H1 (cell line): ENCODE results near the gene PHLPP1. TPM values are rescaled to one million over a fixed set of nuclear protein-coding genes. Genes with fewer than 3 reads are reported as not detected.

Experiments used
- CTCF ChIA-PET: fragments of 300-600 bp; sonication (Branson Sonifier 250); formaldehyde crosslinking; loops from one replicate; lab custom pipeline; 2021; ENCODE audit not compliant: partially characterized antibody; lab: Charles Lee
- POLR2A ChIA-PET: fragments of 300-600 bp; sonication (Branson Sonifier 250); formaldehyde crosslinking; loops from one replicate; lab custom pipeline; 2021; ENCODE audit warnings: inconsistent platforms; ENCODE audit not compliant: partially characterized antibody; lab: Charles Lee
- DNase-seq, 2 experiments: peaks; one replicate each; pipeline versions ENCODE4 v3.0.0 to v3.0.0-alpha.2; 2010 to 2022; ENCODE audit warnings: low spot score in 2 of 2, low read depth in 1 of 2, mixed read lengths in 1 of 2
- FAIRE-seq: peaks from 2 replicates; lab custom pipeline; 2011; peaks lifted over from hg19 to GRCh38; lab: Jason Lieb, UNC
- H2AFZ ChIP-seq: 2 replicates; pipeline ENCODE4 v1.8.1; 2012; ENCODE audit warnings: low read length, inconsistent platforms
- H2AK5ac ChIP-seq: 2 replicates; pipeline ENCODE4 v1.6.1; 2013; ENCODE audit warnings: low read depth, low read length
- H2BK120ac ChIP-seq: replicated peaks from 2 replicates; pipeline ENCODE3; 2013; ENCODE audit warnings: low read depth, low read length, inconsistent platforms
- H2BK12ac ChIP-seq: 2 replicates; pipeline ENCODE4 v1.6.1; 2013; ENCODE audit warnings: low read depth, low read length
- H2BK15ac ChIP-seq: 2 replicates; pipeline ENCODE4 v1.6.1; 2013; ENCODE audit warnings: low read length
- H2BK20ac ChIP-seq: 2 replicates; pipeline ENCODE4 v1.6.1; 2013; ENCODE audit warnings: low read length
- H2BK5ac ChIP-seq: 2 replicates; pipeline ENCODE4 v1.6.1; 2013; ENCODE audit warnings: low read depth, low read length
- H3K14ac ChIP-seq: 2 replicates; pipeline ENCODE4 v1.6.1; 2013; ENCODE audit warnings: inconsistent platforms; ENCODE audit not compliant: insufficient read length
- H3K18ac ChIP-seq: 2 replicates; pipeline ENCODE4 v1.6.1; 2013; ENCODE audit warnings: low read length; ENCODE audit errors: extremely low read depth
- H3K23ac ChIP-seq: 2 replicates; pipeline ENCODE4 v1.6.1; 2013; ENCODE audit warnings: inconsistent platforms; ENCODE audit not compliant: insufficient read length
- H3K23me2 ChIP-seq: 2 replicates; pipeline ENCODE4 v1.6.1; 2013; ENCODE audit warnings: low read depth, low read length
- H3K27ac ChIP-seq: 2 replicates; pipeline ENCODE4 v1.6.1; 2011; ENCODE audit warnings: low read depth, low read length, inconsistent platforms
- H3K27me3 ChIP-seq, 4 experiments: replicated peaks in 1 of 4; 1 replicate in 1 of 4; 2 replicates in 3 of 4; pipeline versions ENCODE4 v1.6.1 to v1.8.1; 2011 to 2013; ENCODE audit warnings: low read length in 3 of 4, mild to moderate bottlenecking in 3 of 4, inconsistent platforms in 2 of 4, mixed read lengths in 2 of 4, moderate library complexity in 1 of 4; ENCODE audit not compliant: control insufficient read depth in 3 of 4, insufficient read depth in 3 of 4; ENCODE audit errors: extremely low read depth in 1 of 4
- H3K36me3 ChIP-seq, 4 experiments: 2 replicates each; pipeline versions ENCODE4 v1.6.1 to v1.8.1; 2011 to 2013; ENCODE audit warnings: mild to moderate bottlenecking in 4 of 4, low read length in 3 of 4, moderate library complexity in 2 of 4, control low read depth in 1 of 4, inconsistent platforms in 1 of 4; ENCODE audit not compliant: insufficient read depth in 4 of 4, control insufficient read depth in 2 of 4
- H3K4ac ChIP-seq: replicated peaks from 2 replicates; pipeline ENCODE3; 2013; ENCODE audit warnings: low read length, low read depth, mixed read lengths, inconsistent platforms; ENCODE audit not compliant: insufficient read length
- H3K4me1 ChIP-seq, 4 experiments: replicated peaks in 1 of 4; 1 replicate in 1 of 4; 2 replicates in 3 of 4; pipeline versions ENCODE4 v1.6.1 to v1.8.1; 2011 to 2013; ENCODE audit warnings: low read length in 3 of 4, inconsistent platforms in 2 of 4, mixed read lengths in 1 of 4; ENCODE audit not compliant: insufficient read depth in 4 of 4, control insufficient read depth in 3 of 4
- H3K4me2 ChIP-seq, 2 experiments: 2 replicates each; pipeline versions ENCODE4 v1.6.1 to v1.8.1; 2011 to 2013; ENCODE audit warnings: low read depth in 2 of 2, low read length in 2 of 2, control low read depth in 1 of 2, inconsistent platforms in 1 of 2, mild to moderate bottlenecking in 1 of 2; ENCODE audit not compliant: insufficient read depth in 1 of 2
- H3K4me3 ChIP-seq, 4 experiments: fragments of 200-600, 300-600 bp in 1 of 4; sonication (generic), shearing (Covaris generic), sonication (Bioruptor Twin) in 1 of 4; 2 replicates each; pipeline versions ENCODE4 v1.5.1 to v1.8.1; 2011 to 2016; ENCODE audit warnings: low read length in 4 of 4, low read depth in 3 of 4, control low read depth in 2 of 4, inconsistent platforms in 2 of 4, mild to moderate bottlenecking in 2 of 4, mixed read lengths in 1 of 4, moderate library complexity in 1 of 4; ENCODE audit not compliant: insufficient read depth in 2 of 4; ENCODE audit errors: extremely low read depth in 1 of 4
- H3K56ac ChIP-seq: replicated peaks from 2 replicates; pipeline ENCODE3; 2013; ENCODE audit warnings: low read depth, mild to moderate bottlenecking, mixed read lengths, low read length, inconsistent platforms; ENCODE audit not compliant: insufficient read length
- H3K79me1 ChIP-seq: 2 replicates; pipeline ENCODE4 v1.6.1; 2013; ENCODE audit warnings: low read depth, low read length, control low read depth
- H3K79me2 ChIP-seq, 2 experiments: 2 replicates each; pipeline versions ENCODE4 v1.6.1 to v1.8.1; 2012 to 2013; ENCODE audit warnings: low read length in 2 of 2, mild to moderate bottlenecking in 2 of 2, inconsistent platforms in 1 of 2; ENCODE audit not compliant: insufficient read depth in 2 of 2, control insufficient read depth in 1 of 2
- H3K9ac ChIP-seq, 4 experiments: replicated peaks in 1 of 4; 1 replicate in 1 of 4; 2 replicates in 3 of 4; pipeline versions ENCODE4 v1.6.1 to v1.8.1; 2011 to 2013; ENCODE audit warnings: low read depth in 3 of 4, low read length in 3 of 4, control low read depth in 2 of 4, mild to moderate bottlenecking in 2 of 4, moderate library complexity in 2 of 4, inconsistent platforms in 1 of 4; ENCODE audit errors: extremely low read depth in 1 of 4
- H3K9me3 ChIP-seq, 2 experiments: 2 replicates each; pipeline versions ENCODE4 v1.6.1 to v1.8.1; 2012 to 2013; ENCODE audit warnings: mild to moderate bottlenecking in 2 of 2, moderate library complexity in 2 of 2, control low read depth in 1 of 2, inconsistent platforms in 1 of 2, low read depth in 1 of 2, low read length in 1 of 2, mixed read lengths in 1 of 2; ENCODE audit not compliant: insufficient read depth in 2 of 2
- H4K20me1 ChIP-seq, 2 experiments: replicated peaks in 1 of 2; 2 replicates each; pipeline versions ENCODE3 to v1.8.1; 2011 to 2013; ENCODE audit warnings: inconsistent platforms in 2 of 2, low read length in 2 of 2, mild to moderate bottlenecking in 1 of 2; ENCODE audit not compliant: insufficient read depth in 2 of 2, control insufficient read depth in 1 of 2
- H4K5ac ChIP-seq: 2 replicates; pipeline ENCODE4 v1.6.1; 2013; ENCODE audit warnings: low read length, low read depth, mixed read lengths, inconsistent platforms; ENCODE audit not compliant: insufficient read length
- H4K8ac ChIP-seq: 2 replicates; pipeline ENCODE4 v1.8.0; 2013; ENCODE audit warnings: mild to moderate bottlenecking, moderate library complexity, low read length, inconsistent platforms; ENCODE audit not compliant: insufficient read depth; ENCODE audit errors: extremely low read depth
- H4K91ac ChIP-seq: replicated peaks from 2 replicates; pipeline ENCODE3; 2013; ENCODE audit warnings: low read length, mixed read lengths, inconsistent platforms; ENCODE audit not compliant: insufficient read length
- CEBPB ChIP-seq: IDR thresholded peaks from 2 replicates; pipeline ENCODE4 v1.6.1; 2012; ENCODE audit warnings: low read depth, low read length
- CHD1 ChIP-seq: IDR thresholded peaks from 2 replicates; pipeline ENCODE4 v1.6.1; 2012; ENCODE audit warnings: low read depth, low read length, improper control_type of control experiment
- CREB1 ChIP-seq: IDR thresholded peaks from 2 replicates; pipeline ENCODE4 v1.6.1; 2012; ENCODE audit warnings: inconsistent platforms
- CTCF ChIP-seq, 3 experiments: IDR thresholded peaks; 1 replicate in 2 of 3; 2 replicates in 1 of 3; pipeline versions ENCODE4 v1.5.1 to v1.6.1; 2011; ENCODE audit warnings: low read length in 3 of 3, mild to moderate bottlenecking in 3 of 3, inconsistent platforms in 2 of 3, low read depth in 1 of 3, moderate library complexity in 1 of 3; ENCODE audit not compliant: insufficient read depth in 1 of 3; ENCODE audit errors: control extremely low read depth in 1 of 3
- EZH2 ChIP-seq: fragments of 200-600 bp; sonication (generic); IDR thresholded peaks from 2 replicates; pipeline ENCODE4 v1.7.1; 2012; ENCODE audit warnings: low read depth, mild to moderate bottlenecking, moderate library complexity, low read length, inconsistent platforms; ENCODE audit not compliant: severe bottlenecking
- MAFK ChIP-seq: IDR thresholded peaks from 2 replicates; pipeline ENCODE4 v1.6.1; 2012; ENCODE audit warnings: low read depth, mild to moderate bottlenecking, improper control_type of control experiment, low read length
- POLR2A ChIP-seq, 2 experiments: IDR thresholded peaks; 1 replicate in 1 of 2; 2 replicates in 1 of 2; pipeline ENCODE4 v1.6.1; 2011; ENCODE audit warnings: low read depth in 2 of 2, low read length in 2 of 2, mild to moderate bottlenecking in 2 of 2; ENCODE audit errors: control extremely low read depth in 1 of 2
- RXRA ChIP-seq: IDR thresholded peaks from 2 replicates; pipeline ENCODE4 v1.6.1; 2011; ENCODE audit warnings: low read depth, mild to moderate bottlenecking, low read length, moderate library complexity; ENCODE audit not compliant: insufficient read depth
- WGBS, 2 experiments: shearing (Covaris generic) in 1 of 2; methylation state at CpG; one replicate each; pipeline versions ENCODE4 v1.1.6 to v1.1.7; 2013 to 2015; ENCODE audit warnings: low lambda C conversion rate in 2 of 2, mixed read lengths in 2 of 2, inconsistent platforms in 1 of 2, low coverage in 1 of 2, missing lambda C conversion rate in 1 of 2; ENCODE audit not compliant: insufficient replicate concordance in 2 of 2, insufficient coverage in 1 of 2, insufficient read length in 1 of 2; ENCODE audit errors: extremely low coverage in 1 of 2, missing lambda C conversion rate in 1 of 2; 5-methylcytosine and 5-hydroxymethylcytosine counted together
- polyA plus RNA-seq, 7 experiments: library from polyadenylated mRNA; depleted of rRNA in 3 of 7; stranded (reverse) in 5 of 7; unstranded in 2 of 7; fragments of >200 nt in 5 of 7; fragments of 200-250 nt in 2 of 7; gene quantifications; 1 replicate in 5 of 7; 2 replicates in 1 of 7; 4 replicates in 1 of 7; pipeline versions ENCODE4 v1.2.1 to v1.2.3, GENCODE V29; 2011 to 2013; ENCODE audit warnings: missing spikeins in 2 of 7, mixed read lengths in 2 of 7
- total RNA-seq: library from RNA; stranded (reverse); fragmentation: NEBNext Ultra II Directional; extraction: Animal tissue kit (Norgen Biotek cat#: 25700); gene quantifications from 2 replicates; pipeline ENCODE4 v1.2.1, GENCODE V29; 2021
- TF ChIP-seq, protein P1 (sequence below): IDR thresholded peaks from 2 replicates; pipeline ENCODE4 v1.6.1; 2011; ENCODE audit warnings: low read length, improper control_type of control experiment

PHLPP1 gene
- total and polyA plus RNA-seq, 2 of the 8 experiments (the other 6 are each of a cell fraction or from before 2014, with no cell fraction given) = 28.0 to 66.3 TPM

- Histone ChIP-seq H3K18ac (no peak overlapping the region), H4K5ac (no peak overlapping the region), H3K9ac (no peak overlapping the region), H2BK20ac (no peak overlapping the region), H3K23ac (no peak overlapping the region), H2AFZ (peak overlapping the region; percentile 35; the same call in 1 of the 2 replicates), H4K91ac (no peak overlapping the region), H2BK15ac (no peak overlapping the region), H2BK5ac (no peak overlapping the region), H3K36me3 (no peaks in the 10 kb centered on the region), H3K79me1 (no peaks in the 10 kb centered on the region), H3K14ac (no peak overlapping the region), H3K9me3 (no peaks in the 10 kb centered on the region), H3K23me2 (peaks cover 4% of the 10 kb centered on the region; the same call in 1 of the 2 replicates), H3K56ac (no peak overlapping the region), H2BK12ac (no peak overlapping the region), H3K4me2 (no peak overlapping the region), H2AK5ac (no peak overlapping the region), H3K27ac (no peak overlapping the region), H2BK120ac (no peak overlapping the region), H4K20me1 (no peaks in the 10 kb centered on the region), H3K4ac (no peak overlapping the region), H4K8ac (no peak overlapping the region), H3K4me3 (no peak overlapping the region), H3K27me3 (peaks cover 0 to 9% (median 2%) of the 10 kb centered on the region in 4 experiments; a peak in 2 of 7 replicates), H3K79me2 (no peaks in the 10 kb centered on the region), H3K4me1 (no peaks in the 10 kb centered on the region)
- peak; percentile 92 for FAIRE-seq
- DNase-seq = no peak
- WGBS, 2 experiments = 70% methylated on average over 12 of the region's 12 CpGs; no CpG with 5 or more reads in 1 of the 2 experiments
- POLR2A ChIA-PET = interaction anchor here (1.1 to 1.4 kb wide), 2 partner anchors 9 to 296 kb away, joined by 3 to 4 read pairs; no protein-coding TSS in a partner anchor
- CTCF ChIA-PET = interaction anchor here (0.6 to 7.5 kb wide), 45 partner anchors 10 to 414 kb away, joined by 3 to 95 read pairs (median 5); partner anchors contain the start of gene BCL2
- no peak for TF ChIP-seq RXRA
- TF ChIP-seq MAFK = no peak
- TF ChIP-seq POLR2A (IDR thresholded peaks at IDR 0.05; ENCODE audit: control extremely low read depth in 1 of 2, low read depth in 2 of 2, low read length in 2 of 2) = no peak
- no peak for TF ChIP-seq CHD1
- no peak for TF ChIP-seq CEBPB
- TF ChIP-seq CTCF (IDR thresholded peaks at IDR 0.05; ENCODE audit: control extremely low read depth in 1 of 3, insufficient read depth in 1 of 3, low read depth in 1 of 3, low read length in 3 of 3) = peak; percentile 72 to 86 (median 83)
- TF ChIP-seq CREB1 = no peak
- no peak for TF ChIP-seq EZH2
- TF ChIP-seq, protein P1, sequence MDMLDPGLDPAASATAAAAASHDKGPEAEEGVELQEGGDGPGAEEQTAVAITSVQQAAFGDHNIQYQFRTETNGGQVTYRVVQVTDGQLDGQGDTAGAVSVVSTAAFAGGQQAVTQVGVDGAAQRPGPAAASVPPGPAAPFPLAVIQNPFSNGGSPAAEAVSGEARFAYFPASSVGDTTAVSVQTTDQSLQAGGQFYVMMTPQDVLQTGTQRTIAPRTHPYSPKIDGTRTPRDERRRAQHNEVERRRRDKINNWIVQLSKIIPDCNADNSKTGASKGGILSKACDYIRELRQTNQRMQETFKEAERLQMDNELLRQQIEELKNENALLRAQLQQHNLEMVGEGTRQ = no peak
These were observed 310.1 kb downstream of the PHLPP1 start for GRCh38 chr18:63025251-63026090.
